Measurements from ENCODE around the gene FNDC4.
A peak's percentile ranks its signal among the peaks of the same experiment; 100 is the strongest.

Gene FNDC4

GRCh38 chr2:27522400-27522945 lies 27.5 kb upstream of the FNDC4 start:
- in situ Hi-C loops (cut with HindIII; ENCODE audit: low sequenced_read_pairs), result no loop called here
- TF ChIP-seq CTCF (IDR thresholded peaks at IDR 0.05; ENCODE audit: low read depth, low read length), result no peak
- DNase-seq (ENCODE audit: low read depth, low spot score), result no peak
- H3K4me3 ChIP-seq (ENCODE audit: low read depth, low read length), result no peak overlapping the region

GRCh38 chr2:27520316-27520715 lies 25.3 kb upstream of the FNDC4 start:
- no peak for DNase-seq (ENCODE audit: low read depth, low spot score)
- in situ Hi-C loops (cut with HindIII; ENCODE audit: low sequenced_read_pairs), result no loop called here
- H3K4me3 ChIP-seq (ENCODE audit: low read depth, low read length), result no peak overlapping the region
- no peak for TF ChIP-seq CTCF (IDR thresholded peaks at IDR 0.05; ENCODE audit: low read depth, low read length)

GRCh38 chr2:27518782-27519113 lies 23.7 kb upstream of the FNDC4 start:
- H3K4me3 ChIP-seq (ENCODE audit: low read depth, low read length), result no peak overlapping the region
- in situ Hi-C loops (cut with HindIII; ENCODE audit: low sequenced_read_pairs), result no loop called here
- no peak for TF ChIP-seq CTCF (IDR thresholded peaks at IDR 0.05; ENCODE audit: low read depth, low read length)
- no peak for DNase-seq (ENCODE audit: low read depth, low spot score)

GRCh38 chr2:27518113-27518781 lies 23.2 kb upstream of the FNDC4 start:
- in situ Hi-C loops (cut with HindIII; ENCODE audit: low sequenced_read_pairs), result no loop called here
- no peak for TF ChIP-seq CTCF (IDR thresholded peaks at IDR 0.05; ENCODE audit: low read depth, low read length)
- no peak overlapping the region for H3K4me3 ChIP-seq (ENCODE audit: low read depth, low read length)
- DNase-seq (ENCODE audit: low read depth, low spot score), result no peak

- peak; percentile 42 for DNase-seq (ENCODE audit: low read depth, low spot score)
- H3K4me3 ChIP-seq (ENCODE audit: low read depth, low read length), result no peak overlapping the region
- in situ Hi-C loops (cut with HindIII; ENCODE audit: low sequenced_read_pairs), result no loop called here
- TF ChIP-seq CTCF (IDR thresholded peaks at IDR 0.05; ENCODE audit: low read depth, low read length), result no peak
These were observed 14.3 kb upstream of the FNDC4 start for GRCh38 chr2:27509326-27509725.

- in situ Hi-C loops (cut with HindIII; ENCODE audit: low sequenced_read_pairs), result no loop called here
- TF ChIP-seq CTCF (IDR thresholded peaks at IDR 0.05; ENCODE audit: low read depth, low read length), result no peak
These were observed 12.3 kb upstream of the FNDC4 start for GRCh38 chr2:27507293-27507692.

More at GRCh38 chr2:27507293-27507692, 12.3 kb upstream of the FNDC4 start:
- H3K4me3 ChIP-seq (ENCODE audit: low read depth, low read length), result no peak overlapping the region
- DNase-seq (ENCODE audit: low read depth, low spot score), result no peak

Data from astrocyte of the spinal cord (primary cell).